Transverse colon (tissue), 4 donors: ENCODE data around the gene WNT10A. TPM values are rescaled to one million over a fixed set of nuclear protein-coding genes. Genes with fewer than 3 reads are reported as not detected.

Source experiments
- DNase-seq: peaks from one replicate; pipeline ENCODE4 v3.0.0-alpha.2; 2019
- H3K27ac ChIP-seq, 4 donors: fragments of 200-600 bp; sonication (generic); 2 replicates each; pipeline ENCODE4 v1.5.1; 2016 to 2018; ENCODE audit warnings: inconsistent platforms in 4 of 4
- H3K27me3 ChIP-seq: fragments of 200-600 bp; sonication (generic); 2 replicates; pipeline ENCODE4 v1.5.1; 2017; ENCODE audit warnings: inconsistent platforms
- H3K36me3 ChIP-seq, 4 donors: fragments of 200-600 bp; sonication (generic); 2 replicates each; pipeline ENCODE4 v1.5.1; 2017 to 2019; ENCODE audit warnings: inconsistent platforms in 4 of 4
- H3K4me1 ChIP-seq, 4 donors: fragments of 200-600 bp; sonication (generic); 2 replicates each; pipeline ENCODE4 v1.5.1; 2017 to 2020; ENCODE audit warnings: inconsistent platforms in 4 of 4
- H3K4me3 ChIP-seq, 4 donors: fragments of 200-600 bp; sonication (generic); 1 replicate in 1 of 4; 2 replicates in 3 of 4; pipeline versions ENCODE4 v1.5.1 to v1.6.1; 2017 to 2019; ENCODE audit warnings: inconsistent platforms in 4 of 4
- H3K9me3 ChIP-seq, 2 donors: fragments of 200-600 bp; sonication (generic); 2 replicates each; pipeline ENCODE4 v1.5.1; 2017 to 2019; ENCODE audit warnings: inconsistent platforms in 2 of 2
- EP300 ChIP-seq: sonication (generic); formaldehyde crosslinking; IDR thresholded peaks from one replicate; pipeline ENCODE4 v1.6.1; 2017; ENCODE audit warnings: antibody characterized with exemption, low read depth
- POLR2A ChIP-seq: fragments of 450-650 bp; IDR thresholded peaks from one replicate; pipeline ENCODE4 v1.6.1; 2016; ENCODE audit warnings: antibody characterized with exemption, mild to moderate bottlenecking, moderate library complexity
- POLR2AphosphoS5 ChIP-seq, 3 donors: sonication (generic); formaldehyde crosslinking; IDR thresholded peaks; one replicate each; pipeline ENCODE4 v1.6.1; 2016; ENCODE audit warnings: antibody characterized with exemption in 3 of 3
- WGBS, 2 donors: methylation state at CpG; one replicate each; pipeline ENCODE4 v1.1.5; 2018; ENCODE audit warnings: low coverage in 1 of 2; 5-methylcytosine and 5-hydroxymethylcytosine counted together
- in situ Hi-C, 4 donors: fragments of 200-750 bp; cut with MboI; loops; one replicate each; pipeline versions ENCODE4 v1.15.0 to v1.15.1; 2017; ENCODE audit warnings: low sequenced_read_pairs in 3 of 4, low pct_ligation_motif_present in 1 of 4, low pct_unique_long_range_greater_than_20kb in 1 of 4
- intact Hi-C: fragments of 100-400 bp; cut with DNase I; formaldehyde crosslinking; loops from one replicate; pipeline ENCODE4 v1.15.1; 2023; ENCODE audit warnings: low total_unique reads
- total RNA-seq, 4 donors: library from RNA; depleted of rRNA; stranded (reverse); fragments of >200 nt; gene quantifications; one replicate each; pipeline ENCODE4 v1.1.0, GENCODE V29; 2016
- TF ChIP-seq, protein P1 (sequence below), 5 experiments: fragments of 200-600 bp in 3 of 5; fragments of 450-650 bp in 2 of 5; sonication (generic) in 3 of 5; IDR thresholded peaks; 1 replicate in 2 of 5; 2 replicates in 3 of 5; pipeline ENCODE4 v1.5.1; 2016 to 2017; ENCODE audit warnings: antibody characterized with exemption in 5 of 5, inconsistent platforms in 3 of 5, mild to moderate bottlenecking in 2 of 5, moderate library complexity in 1 of 5

Gene WNT10A
- total RNA-seq, 4 donors from 2014 or later, result 0.27 to 1.6 TPM; not detected in 2

DNA sequence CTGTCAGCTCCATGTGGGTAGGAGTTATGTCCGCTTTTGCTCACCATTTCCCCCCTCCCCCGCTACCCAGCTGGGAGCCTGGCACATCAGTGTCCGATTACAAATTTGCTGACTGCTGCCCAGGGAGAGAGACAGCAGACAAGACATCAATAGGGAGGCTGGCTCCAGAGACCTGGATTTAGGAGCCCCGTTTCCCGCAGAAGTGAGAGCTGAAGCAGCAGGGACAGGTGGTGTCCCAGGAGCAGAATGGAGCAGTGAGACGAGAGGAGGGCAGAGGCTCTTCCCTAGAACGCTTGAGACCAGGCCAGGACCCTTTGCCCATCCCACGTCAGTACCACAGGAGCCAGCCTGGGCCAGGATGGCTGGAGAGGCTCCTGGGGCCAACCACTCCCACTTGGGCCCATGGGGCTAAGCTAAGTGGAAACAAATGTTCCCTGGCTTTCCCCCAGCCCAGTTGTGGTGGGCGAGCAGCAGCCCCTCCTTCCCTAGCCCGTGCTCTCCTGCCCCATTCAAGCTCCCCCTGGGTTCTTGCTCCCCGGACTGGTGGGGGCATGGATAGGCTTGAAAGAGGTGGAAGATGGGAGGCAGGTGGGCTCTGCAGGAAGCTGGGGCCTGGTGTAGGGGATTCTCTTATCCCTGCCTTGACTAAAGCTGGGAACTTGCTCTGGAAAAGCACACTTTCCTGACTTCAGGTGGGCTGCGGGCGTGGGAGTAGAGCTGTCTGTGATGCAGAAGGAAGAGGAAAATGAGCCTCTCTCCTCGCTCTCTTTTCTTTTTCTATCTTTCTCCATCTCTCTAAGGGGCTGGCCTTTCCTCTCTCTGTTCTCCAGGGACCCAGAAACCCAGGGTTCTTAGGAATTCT lies 25.1 kb upstream of the WNT10A start:
- no peaks in the 10 kb centered on the region for H3K9me3 ChIP-seq
- in situ Hi-C loops (no loop called here), intact Hi-C loops (no loop called here)
- WGBS, 2 donors, result 45 to 50% methylated on average over 6 to 14 of the region's 14 CpGs
- H3K4me1 ChIP-seq, result peaks cover 3 to 19% (median 7%) of the 10 kb centered on the region in 4 donors
- DNase-seq, result no peak
- no peak overlapping the region for H3K27ac ChIP-seq
- H3K36me3 ChIP-seq, result no peaks in the 10 kb centered on the region
- TF ChIP-seq, protein P1, sequence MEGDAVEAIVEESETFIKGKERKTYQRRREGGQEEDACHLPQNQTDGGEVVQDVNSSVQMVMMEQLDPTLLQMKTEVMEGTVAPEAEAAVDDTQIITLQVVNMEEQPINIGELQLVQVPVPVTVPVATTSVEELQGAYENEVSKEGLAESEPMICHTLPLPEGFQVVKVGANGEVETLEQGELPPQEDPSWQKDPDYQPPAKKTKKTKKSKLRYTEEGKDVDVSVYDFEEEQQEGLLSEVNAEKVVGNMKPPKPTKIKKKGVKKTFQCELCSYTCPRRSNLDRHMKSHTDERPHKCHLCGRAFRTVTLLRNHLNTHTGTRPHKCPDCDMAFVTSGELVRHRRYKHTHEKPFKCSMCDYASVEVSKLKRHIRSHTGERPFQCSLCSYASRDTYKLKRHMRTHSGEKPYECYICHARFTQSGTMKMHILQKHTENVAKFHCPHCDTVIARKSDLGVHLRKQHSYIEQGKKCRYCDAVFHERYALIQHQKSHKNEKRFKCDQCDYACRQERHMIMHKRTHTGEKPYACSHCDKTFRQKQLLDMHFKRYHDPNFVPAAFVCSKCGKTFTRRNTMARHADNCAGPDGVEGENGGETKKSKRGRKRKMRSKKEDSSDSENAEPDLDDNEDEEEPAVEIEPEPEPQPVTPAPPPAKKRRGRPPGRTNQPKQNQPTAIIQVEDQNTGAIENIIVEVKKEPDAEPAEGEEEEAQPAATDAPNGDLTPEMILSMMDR (IDR thresholded peaks at IDR 0.05), result no peak
- no peak for TF ChIP-seq EP300
- no peak for TF ChIP-seq POLR2AphosphoS5 (IDR thresholded peaks at IDR 0.05)
- TF ChIP-seq POLR2A, result no peak
- H3K4me3 ChIP-seq, result no peak overlapping the region
- peaks cover 97% of the 10 kb centered on the region for H3K27me3 ChIP-seq

DNA sequence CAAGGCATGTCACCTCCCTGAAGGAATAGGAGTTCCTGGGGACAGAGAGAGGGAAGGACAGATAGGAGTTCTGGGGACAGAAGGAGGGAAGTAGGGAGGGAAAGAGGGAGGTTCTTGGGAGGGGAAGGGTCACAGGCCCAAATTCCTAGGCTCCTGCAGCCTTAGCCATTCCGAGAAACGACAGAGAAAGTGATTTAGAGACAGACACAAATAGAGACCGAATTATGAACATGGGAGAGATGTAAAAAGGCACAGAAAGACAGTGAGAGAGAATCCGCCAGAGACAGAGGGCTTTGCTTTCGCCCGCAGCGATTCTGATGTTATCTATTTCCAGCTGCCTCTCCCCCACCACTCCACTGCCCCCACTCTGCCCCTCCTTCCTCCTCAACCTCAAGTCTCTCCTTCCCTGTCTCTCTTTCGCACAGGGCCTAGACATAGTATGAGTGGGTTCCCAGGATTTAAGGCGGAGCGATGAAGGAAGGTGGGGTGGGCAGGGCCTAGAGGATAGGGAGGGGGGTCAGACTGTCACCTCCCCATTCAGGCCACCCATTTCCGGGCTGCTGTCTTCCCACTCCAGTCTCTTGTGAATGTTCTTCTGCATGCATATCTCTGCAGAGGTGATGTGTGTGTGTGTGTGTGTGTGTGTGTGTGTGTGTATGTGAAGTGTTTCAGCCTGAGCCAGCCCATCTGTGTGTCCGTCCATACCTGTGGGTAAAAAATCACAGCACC lies 24.3 kb upstream of the WNT10A start:
- 26 to 53% methylated on average over 6 to 12 of the region's 12 CpGs for WGBS, 2 donors
- no peak for TF ChIP-seq EP300
- no peak for TF ChIP-seq POLR2AphosphoS5 (IDR thresholded peaks at IDR 0.05)
- TF ChIP-seq, protein P1 (IDR thresholded peaks at IDR 0.05), result no peak
- no peak for TF ChIP-seq POLR2A
- no peak overlapping the region for H3K27ac ChIP-seq

DNA sequence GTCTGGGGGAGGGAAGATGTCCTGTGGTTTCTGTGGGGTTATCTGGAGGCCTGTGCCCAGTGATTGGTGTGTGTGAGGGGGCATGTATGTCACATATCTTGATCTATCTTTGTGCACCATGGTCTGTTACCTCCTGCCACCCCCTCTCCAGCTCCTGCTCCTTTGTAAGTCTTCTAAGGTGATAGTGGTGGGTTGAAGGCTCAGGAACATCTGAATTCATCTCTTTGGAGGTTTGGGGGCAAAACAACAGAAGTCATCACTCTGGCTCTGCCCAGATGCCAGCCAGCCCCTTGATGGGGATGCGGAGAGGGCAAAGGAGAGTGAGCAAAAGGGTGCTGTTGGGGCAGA lies 23.8 kb upstream of the WNT10A start:
- Histone ChIP-seq H3K4me3 (no peak overlapping the region), H3K36me3 (no peaks in the 10 kb centered on the region), H3K27ac (no peak overlapping the region), H3K9me3 (no peaks in the 10 kb centered on the region), H3K27me3 (peaks cover 97% of the 10 kb centered on the region), H3K4me1 (peaks cover 6 to 23% (median 12%) of the 10 kb centered on the region in 4 donors)
- in situ Hi-C loops, result no loop called here
- DNase-seq, result no peak
- no peak for TF ChIP-seq POLR2AphosphoS5 (IDR thresholded peaks at IDR 0.05)
- TF ChIP-seq, protein P1 (IDR thresholded peaks at IDR 0.05), result no peak
- no peak for TF ChIP-seq POLR2A
- no peak for TF ChIP-seq EP300
- WGBS, 2 donors, result 87% methylated on average over 1 of the region's 1 CpG; no CpG with 5 or more reads in 1 of the 2 donors
- intact Hi-C loops, result no loop called here

More for the DNA sequence above, 24.3 kb upstream of the WNT10A start:
- Histone ChIP-seq H3K27me3 (peaks cover 97% of the 10 kb centered on the region), H3K4me3 (no peak overlapping the region), H3K4me1 (peaks cover 6 to 23% (median 12%) of the 10 kb centered on the region in 4 donors), H3K36me3 (no peaks in the 10 kb centered on the region), H3K9me3 (no peaks in the 10 kb centered on the region)
- no peak for DNase-seq
- intact Hi-C loops, result no loop called here
- in situ Hi-C loops, result no loop called here

DNA sequence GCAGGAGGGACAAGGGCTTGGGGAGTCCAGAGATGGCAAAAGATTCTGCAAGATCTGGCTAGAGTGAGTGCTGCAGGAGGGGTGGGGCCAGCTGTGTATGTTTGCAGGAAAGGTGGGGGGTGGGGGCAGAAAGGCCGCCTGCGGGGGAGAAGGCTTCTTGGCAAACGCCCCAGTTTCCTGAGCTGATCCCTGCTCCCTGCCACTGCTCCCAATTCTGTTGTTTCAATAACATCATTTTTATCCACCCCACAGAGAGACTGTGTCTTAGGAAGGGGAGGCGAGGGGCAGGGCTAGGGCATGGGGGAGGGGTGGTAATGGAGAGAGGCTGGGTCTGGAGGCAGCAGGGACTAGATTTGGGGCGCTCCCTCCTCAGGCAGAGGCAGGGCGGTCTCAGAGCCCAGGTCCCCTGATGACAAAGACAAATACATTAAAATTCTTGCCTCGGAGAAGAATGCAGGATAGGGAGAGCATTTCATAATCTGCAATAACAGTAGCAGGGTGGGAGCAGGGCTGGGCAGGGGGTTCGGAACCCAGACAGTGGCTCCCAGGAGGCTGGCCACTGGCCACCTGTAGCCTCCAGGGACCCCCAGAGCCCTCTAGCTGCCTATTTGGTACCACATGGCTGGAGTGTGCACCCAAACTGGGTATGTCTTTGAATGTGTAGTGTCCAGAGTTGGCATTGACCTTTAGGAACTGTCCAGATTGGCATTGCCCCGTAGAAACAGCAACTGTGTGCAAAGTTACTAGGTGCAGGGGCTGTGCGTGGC lies 23.1 kb upstream of the WNT10A start:
- Histone ChIP-seq H3K4me1 (peaks cover 6 to 22% (median 12%) of the 10 kb centered on the region in 4 donors), H3K27me3 (peaks cover 97% of the 10 kb centered on the region), H3K9me3 (no peaks in the 10 kb centered on the region), H3K36me3 (no peaks in the 10 kb centered on the region), H3K4me3 (no peak overlapping the region), H3K27ac (no peak overlapping the region)
- 23 to 30% methylated on average over 2 to 10 of the region's 10 CpGs for WGBS, 2 donors
- intact Hi-C loops (no loop called here), in situ Hi-C loops (no loop called here)
- no peak for DNase-seq
- TF ChIP-seq POLR2A (no peak), EP300 (no peak)
- TF ChIP-seq, protein P1 (IDR thresholded peaks at IDR 0.05), result no peak
